IPS-NIHi11 (cell line): ENCODE data around the gene RANBP3L.
A peak's percentile ranks its signal among the peaks of the same experiment; 100 is the strongest.

Source experiments
- DNase-seq: peaks from one replicate; pipeline ENCODE4 v3.0.0; 2012; ENCODE audit warnings: mixed read lengths, low spot score

RANBP3L gene

DNA sequence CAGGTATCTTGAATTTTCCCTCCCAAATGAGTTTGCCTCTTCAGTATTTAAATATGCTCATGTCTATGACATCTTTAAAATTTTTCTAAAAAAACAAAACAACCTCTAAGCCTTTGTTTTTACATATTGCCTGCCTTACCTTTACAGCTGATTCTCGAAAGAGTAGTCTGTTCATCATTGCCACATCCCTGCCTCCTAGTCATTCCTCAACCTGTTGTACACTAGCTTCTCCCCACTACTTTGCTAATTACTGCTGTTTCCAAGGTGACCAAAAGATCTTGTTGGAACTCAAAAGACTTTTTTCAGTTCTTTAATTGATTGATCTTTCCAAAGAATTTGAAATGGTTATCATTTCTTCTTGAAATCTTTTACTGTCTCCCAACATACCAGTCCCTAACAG is 58.0 kb downstream of the RANBP3L start:
- DNase-seq: no peak

DNA sequence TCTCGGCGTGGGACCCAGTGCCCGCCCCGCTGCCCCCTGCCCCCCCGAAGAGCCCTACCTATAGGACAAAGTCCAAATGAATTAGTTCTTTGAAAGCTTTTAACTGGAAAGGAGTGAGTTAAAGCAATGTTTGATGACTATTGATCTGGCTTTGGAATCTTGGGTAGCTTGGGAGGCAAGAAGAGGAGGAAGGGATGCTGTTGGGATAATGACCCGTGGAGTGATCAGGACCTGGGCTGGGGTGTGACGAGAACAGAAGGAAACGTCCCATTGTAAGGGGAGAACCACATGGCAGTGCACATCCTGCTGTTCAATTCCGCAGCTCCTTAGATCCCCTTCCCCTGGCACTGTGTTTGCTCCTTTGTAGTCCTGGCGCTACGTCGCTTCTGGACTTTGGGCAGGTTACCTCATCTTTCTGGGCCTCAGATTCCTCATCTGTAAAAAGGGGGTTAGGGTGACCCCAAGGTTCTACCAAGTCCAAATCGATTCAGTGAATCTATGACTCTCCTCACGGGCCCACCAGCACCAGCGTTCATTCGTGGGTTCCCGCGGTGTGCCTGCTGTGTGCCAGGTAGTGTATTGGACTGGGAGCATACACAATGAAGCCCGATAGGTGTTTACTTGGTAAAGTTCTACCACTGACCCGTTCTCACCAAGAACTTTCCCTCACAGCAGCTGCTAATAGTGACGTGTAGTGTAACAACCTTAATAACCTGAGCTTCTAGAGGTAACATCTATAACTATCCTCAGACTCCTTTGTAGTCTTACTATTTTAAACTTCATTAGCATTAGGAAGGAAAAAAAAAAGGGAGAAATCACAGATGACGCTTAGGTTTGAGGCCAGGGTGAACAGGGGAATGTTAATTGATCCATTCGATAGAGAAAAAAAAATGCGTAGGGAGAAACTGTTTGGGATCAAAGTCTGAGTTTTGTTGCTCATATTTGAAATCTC is 58.9 kb downstream of the RANBP3L start:
- peak; percentile 7 for DNase-seq

- peak; percentile 96 for DNase-seq
Measured at GRCh38 chr5:36241631-36242533, 59.8 kb downstream of the RANBP3L start, which contains the start of gene NADK2. TSS of gene NADK2 (minus strand) at chr5:36241925. CDS start at chr5:36241798, 127 bp downstream.

DNA sequence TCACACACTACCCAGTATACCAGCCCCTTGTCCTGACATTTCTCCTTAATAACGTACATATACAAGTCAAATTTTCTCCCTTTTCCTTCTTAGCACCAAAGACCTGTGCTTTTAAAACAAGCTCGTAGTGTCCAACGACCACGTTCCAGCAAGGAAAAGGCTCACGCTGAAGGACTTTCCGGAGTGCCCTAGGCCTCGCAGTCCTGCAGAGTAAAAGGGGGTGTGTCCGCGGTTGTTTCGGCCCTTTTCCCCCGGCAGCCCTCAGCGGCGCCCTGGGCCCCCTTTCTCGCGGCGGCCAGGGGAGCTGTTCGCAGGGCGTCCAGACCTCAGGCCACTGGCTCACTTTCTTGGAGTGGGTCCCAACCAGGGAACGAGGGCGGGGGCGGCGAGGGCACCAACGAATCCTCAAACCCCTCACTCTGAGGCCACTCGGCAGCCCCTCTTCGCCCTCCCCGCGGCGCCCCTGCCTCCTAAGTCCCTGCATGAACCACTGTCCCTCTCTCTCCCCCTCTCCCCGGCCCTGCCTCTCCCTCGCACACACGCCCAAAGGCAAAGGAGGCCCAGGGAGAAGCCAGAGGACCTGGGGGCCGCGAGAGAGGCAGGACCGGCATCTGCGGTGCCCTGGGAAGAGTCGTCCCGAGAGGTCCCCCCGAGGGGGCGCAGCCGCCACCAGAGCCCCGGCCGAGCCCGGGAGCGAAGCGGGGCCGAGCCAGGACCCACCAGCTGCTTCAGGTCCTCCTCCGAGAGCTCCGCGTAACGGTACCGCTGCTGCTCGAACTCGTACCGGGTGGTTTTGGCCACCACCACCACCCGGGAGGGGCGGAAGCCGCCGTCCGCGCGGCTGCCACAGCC is 60.7 kb downstream of the RANBP3L start:
- peak; percentile 71 for DNase-seq

DNA sequence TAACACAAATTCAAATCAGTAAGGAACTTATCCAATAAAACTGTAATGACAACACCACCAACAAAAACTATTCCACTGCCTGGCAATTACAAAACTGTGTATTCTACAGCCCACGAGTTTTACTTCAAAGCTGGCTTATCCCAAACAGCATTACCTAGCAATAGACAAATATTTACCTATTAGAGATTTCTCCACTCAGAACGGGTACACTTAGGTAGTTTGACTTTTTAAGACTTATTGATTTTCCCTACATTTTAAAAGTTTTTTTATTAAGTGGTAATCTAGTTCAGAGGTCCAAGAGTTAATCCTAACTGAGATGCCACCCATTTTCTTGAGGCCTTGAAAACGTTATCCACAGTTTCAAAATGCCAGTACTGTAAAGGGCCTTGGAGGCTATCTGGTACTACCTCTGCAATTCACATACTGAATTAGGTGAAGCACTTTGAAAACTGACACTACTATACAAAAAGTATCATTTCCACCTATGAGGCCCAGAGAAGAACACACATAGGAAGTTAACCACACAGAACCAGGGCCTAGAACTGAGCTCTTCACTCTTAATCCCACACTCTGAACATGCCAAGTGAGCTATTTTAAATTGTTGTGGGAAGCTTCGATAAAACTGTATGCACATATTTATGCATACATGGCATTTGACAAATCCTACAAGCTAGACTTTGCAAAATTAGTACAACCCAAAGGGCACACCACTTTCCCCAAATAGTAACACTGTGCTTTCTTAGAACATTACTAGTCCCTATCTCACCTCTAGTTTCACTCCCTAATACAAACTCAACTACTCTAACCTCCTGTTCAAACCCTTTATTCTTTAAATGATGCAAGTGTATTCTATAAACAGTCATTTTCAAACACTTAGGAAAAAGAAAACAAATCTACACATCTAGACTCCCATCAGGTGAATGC is 62.1 kb downstream of the RANBP3L start:
- no peak for DNase-seq

- DNase-seq: no peak
Measured at GRCh38 chr5:36238502-36239295, 63.0 kb downstream of the RANBP3L start.

GRCh38 chr5:36237751-36238150 is 64.0 kb downstream of the RANBP3L start:
- DNase-seq: no peak

- DNase-seq: no peak
Measured at GRCh38 chr5:36236801-36237200, 64.9 kb downstream of the RANBP3L start.

GRCh38 chr5:36232533-36232932 is 69.2 kb downstream of the RANBP3L start:
- DNase-seq: no peak

DNA sequence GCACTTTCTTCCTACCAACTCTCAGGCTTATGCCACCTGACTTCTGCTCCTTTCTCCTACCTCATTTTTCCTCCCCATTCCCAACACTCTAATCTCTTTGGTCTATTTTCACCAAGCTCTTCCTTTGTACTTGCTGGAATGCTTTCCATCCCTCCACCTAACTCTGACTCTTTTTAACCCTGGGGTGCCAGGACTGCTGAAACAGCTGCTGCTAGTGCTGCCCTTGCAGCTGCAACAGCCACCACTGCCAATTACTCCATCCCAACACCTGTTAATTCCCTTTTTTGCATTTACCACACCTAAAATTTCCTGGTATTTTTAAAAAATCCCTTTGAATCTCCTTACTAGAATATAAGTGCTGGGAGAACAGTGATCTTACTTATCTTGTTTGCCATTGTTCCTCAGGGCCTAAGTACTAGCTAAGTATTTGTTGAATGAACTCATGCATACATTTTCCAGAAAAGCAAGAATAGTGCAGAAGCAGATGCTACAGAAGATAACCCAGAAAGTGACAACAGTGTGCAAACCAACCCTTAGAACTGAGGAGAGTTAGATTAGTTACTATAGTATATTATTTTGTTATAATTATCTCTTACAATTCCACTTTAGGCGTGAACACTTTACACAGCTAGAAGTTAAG is 71.4 kb downstream of the RANBP3L start:
- DNase-seq: no peak

DNA sequence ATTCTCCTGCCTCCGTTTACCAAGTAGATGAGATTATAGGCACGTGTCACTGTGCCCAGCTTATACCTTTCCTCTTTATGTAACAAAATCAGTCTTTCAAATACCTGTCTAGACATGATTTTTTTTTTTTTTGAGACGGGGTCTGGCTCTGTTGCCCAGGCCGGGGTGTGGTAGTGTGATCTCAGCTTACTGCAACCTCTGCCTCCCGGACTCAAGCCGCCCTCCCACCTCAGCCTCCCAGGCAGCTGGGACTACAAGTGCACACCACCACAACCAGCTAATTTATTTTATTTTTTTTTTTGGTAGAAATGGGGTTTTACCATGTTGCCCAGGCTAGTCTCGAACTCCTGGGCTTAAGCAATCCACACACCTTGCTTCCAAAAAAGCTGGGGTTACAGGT is 73.2 kb downstream of the RANBP3L start:
- no peak for DNase-seq

DNA sequence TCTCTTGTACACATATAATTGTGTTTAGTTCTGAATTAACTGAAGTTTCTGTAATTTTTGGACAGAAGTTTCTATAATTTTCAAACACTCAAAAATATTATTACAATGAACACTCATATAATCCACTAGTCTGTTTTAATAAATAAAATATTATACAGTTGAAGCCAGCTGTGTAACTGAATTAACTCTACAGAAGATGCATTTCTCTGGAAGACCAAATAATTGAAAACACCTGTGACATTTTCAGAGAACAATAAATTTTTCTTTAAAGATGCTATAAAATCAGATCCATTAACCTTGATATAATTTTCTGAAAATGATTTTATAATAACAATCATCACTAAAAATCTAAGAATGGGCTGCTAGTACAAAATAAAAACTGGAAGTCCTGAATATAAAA is 74.7 kb downstream of the RANBP3L start:
- DNase-seq: no peak

- DNase-seq: no peak
Measured at GRCh38 chr5:36222620-36223019, 79.1 kb downstream of the RANBP3L start.

GRCh38 chr5:36217988-36218387 is 83.7 kb downstream of the RANBP3L start:
- DNase-seq: no peak

GRCh38 chr5:36217567-36217966 is 84.1 kb downstream of the RANBP3L start:
- DNase-seq: no peak

DNA sequence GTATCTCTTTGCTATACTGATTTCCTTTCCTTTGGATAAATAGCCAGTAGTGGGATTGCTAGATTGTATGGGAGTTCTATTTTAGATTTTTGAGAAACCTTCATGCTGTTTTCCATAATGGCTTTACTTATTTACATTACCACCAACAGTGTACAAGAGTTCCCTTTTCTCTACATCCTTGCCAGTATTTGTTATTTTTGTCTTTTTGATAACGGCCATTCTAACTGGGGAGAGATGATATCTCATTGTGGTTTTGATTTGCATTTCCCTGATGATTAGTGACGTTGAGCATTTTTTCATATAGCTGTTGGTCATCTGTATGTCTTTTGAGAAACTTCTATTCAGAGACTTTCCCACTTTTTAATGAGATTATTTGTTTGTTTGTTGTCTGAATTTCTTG is 85.8 kb downstream of the RANBP3L start:
- DNase-seq: no peak

GRCh38 chr5:36214436-36214835 is 87.3 kb downstream of the RANBP3L start:
- no peak for DNase-seq

DNA sequence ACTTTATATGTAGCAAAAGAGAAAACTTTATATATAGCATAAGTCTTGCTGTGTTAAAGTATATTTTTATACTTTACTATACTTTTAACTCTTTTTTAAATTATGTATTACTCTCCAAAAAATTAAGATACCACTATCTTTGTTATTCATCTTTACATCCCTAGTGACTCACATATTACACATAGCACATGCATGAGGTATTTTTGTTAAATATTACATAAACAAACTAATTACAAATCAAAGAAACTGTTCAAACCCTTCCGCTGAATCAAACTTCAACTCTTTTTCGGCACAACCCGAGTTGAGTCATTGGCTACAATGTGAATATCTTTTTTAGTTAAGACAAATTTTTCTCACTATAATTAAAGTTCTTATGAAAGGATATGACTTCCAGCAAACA is 92.0 kb downstream of the RANBP3L start:
- no peak for DNase-seq

GRCh38 chr5:36208786-36209185 is 92.9 kb downstream of the RANBP3L start:
- DNase-seq: no peak
